RWPE2 (cell line): Measurements from ENCODE around the gene PINK1.

Experiments
- ATAC-seq: fragments of 200-7000 bp; cut with Tn5 transposase; 3 replicates; pipeline ENCODE4 v1.9.1; 2021; ENCODE audit warnings: low read depth
- DNase-seq: peaks from one replicate; pipeline ENCODE4 v3.0.0-alpha.2; 2020; ENCODE audit warnings: low spot score
- H3K27ac ChIP-seq: fragments of 450-650 bp; 2 replicates; pipeline ENCODE4 v1.5.1; 2017; ENCODE audit warnings: mild to moderate bottlenecking; ENCODE audit not compliant: poor library complexity, severe bottlenecking
- H3K27me3 ChIP-seq: fragments of 250-450 bp; sonication (Bioruptor Pico); 2 replicates; pipeline ENCODE4 v1.5.1; 2021; ENCODE audit warnings: mild to moderate bottlenecking, moderate library complexity; ENCODE audit not compliant: insufficient read depth, poor library complexity, severe bottlenecking
- H3K36me3 ChIP-seq: fragments of 250-450 bp; sonication (Bioruptor Pico); 2 replicates; pipeline ENCODE4 v1.5.1; 2020; ENCODE audit warnings: low read depth, mild to moderate bottlenecking, moderate library complexity
- H3K4me1 ChIP-seq: fragments of 250-450 bp; sonication (Bioruptor Pico); 2 replicates; pipeline ENCODE4 v1.5.1; 2021; ENCODE audit warnings: mild to moderate bottlenecking, moderate library complexity; ENCODE audit not compliant: insufficient read depth, poor library complexity, severe bottlenecking
- H3K4me3 ChIP-seq: fragments of 250-450 bp; sonication (Bioruptor Pico); 2 replicates; pipeline ENCODE4 v1.5.1; 2021; ENCODE audit warnings: mild to moderate bottlenecking, moderate library complexity; ENCODE audit not compliant: severe bottlenecking
- H3K9me3 ChIP-seq: fragments of 250-450 bp; sonication (Bioruptor Pico); 2 replicates; pipeline ENCODE4 v1.5.1; 2021; ENCODE audit warnings: mild to moderate bottlenecking, moderate library complexity; ENCODE audit not compliant: severe bottlenecking
- TF ChIP-seq, protein P1 (sequence below): fragments of 450-650 bp; IDR thresholded peaks from one replicate; pipeline ENCODE4 v1.5.1; 2017; ENCODE audit warnings: mild to moderate bottlenecking, moderate library complexity; ENCODE audit not compliant: poor library complexity, severe bottlenecking

Gene PINK1

DNA sequence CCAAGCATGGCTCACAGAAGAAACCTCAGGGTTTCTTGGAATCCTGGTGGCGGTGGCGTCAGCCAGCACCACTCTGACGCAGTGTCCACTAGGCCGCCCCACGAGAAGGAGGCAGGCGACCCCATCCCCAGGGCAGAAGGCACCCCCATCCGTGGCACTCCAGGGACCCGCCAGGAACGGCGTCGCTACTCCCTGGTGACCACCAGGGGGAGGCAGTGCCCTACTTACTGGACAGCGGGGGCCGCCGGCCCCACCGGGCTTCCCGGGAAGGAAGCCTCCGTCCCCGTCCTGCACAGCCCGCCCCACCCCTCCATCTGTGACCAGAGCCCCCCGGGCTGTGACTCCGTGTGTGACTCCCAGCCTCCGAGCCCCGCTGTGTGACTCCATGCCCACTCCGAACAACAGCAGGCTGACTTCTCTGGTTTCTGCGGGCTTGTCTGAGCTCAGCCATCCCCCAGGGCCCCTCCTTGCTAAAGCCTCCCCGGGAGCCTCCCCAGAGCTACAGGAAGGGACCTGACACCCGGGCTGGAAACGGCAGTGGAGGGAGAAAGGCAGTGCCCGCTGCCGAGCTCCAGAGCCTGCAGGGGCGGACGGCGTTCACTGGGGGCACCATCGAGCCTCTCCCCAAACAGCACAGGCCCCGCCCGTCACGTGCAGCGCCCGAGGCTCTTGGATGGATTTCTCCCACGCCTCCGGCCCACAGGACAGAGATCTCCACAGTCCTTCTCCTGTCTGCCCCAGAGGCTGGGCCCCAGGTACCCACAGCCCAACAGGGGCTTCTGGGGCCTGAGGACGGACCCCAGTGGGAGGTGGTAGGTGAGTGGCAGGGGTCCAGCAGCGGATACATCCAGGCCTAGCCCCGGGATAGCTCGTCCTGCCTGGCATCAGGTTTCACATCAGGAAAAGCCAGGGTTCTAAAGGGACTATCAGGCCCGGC lies 63.4 kb downstream of the PINK1 start:
- Histone ChIP-seq H3K36me3 (no peaks in the 10 kb centered on the region), H3K27ac (peak overlapping the region; percentile 57), H3K27me3 (no peaks in the 10 kb centered on the region), H3K4me3 (peak overlapping the region; percentile 33), H3K9me3 (no peaks in the 10 kb centered on the region), H3K4me1 (peaks cover 16% of the 10 kb centered on the region)
- TF ChIP-seq, protein P1, sequence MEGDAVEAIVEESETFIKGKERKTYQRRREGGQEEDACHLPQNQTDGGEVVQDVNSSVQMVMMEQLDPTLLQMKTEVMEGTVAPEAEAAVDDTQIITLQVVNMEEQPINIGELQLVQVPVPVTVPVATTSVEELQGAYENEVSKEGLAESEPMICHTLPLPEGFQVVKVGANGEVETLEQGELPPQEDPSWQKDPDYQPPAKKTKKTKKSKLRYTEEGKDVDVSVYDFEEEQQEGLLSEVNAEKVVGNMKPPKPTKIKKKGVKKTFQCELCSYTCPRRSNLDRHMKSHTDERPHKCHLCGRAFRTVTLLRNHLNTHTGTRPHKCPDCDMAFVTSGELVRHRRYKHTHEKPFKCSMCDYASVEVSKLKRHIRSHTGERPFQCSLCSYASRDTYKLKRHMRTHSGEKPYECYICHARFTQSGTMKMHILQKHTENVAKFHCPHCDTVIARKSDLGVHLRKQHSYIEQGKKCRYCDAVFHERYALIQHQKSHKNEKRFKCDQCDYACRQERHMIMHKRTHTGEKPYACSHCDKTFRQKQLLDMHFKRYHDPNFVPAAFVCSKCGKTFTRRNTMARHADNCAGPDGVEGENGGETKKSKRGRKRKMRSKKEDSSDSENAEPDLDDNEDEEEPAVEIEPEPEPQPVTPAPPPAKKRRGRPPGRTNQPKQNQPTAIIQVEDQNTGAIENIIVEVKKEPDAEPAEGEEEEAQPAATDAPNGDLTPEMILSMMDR, result peak; percentile 97
- ATAC-seq (peak; percentile 92), DNase-seq (peak; percentile 93)

DNA sequence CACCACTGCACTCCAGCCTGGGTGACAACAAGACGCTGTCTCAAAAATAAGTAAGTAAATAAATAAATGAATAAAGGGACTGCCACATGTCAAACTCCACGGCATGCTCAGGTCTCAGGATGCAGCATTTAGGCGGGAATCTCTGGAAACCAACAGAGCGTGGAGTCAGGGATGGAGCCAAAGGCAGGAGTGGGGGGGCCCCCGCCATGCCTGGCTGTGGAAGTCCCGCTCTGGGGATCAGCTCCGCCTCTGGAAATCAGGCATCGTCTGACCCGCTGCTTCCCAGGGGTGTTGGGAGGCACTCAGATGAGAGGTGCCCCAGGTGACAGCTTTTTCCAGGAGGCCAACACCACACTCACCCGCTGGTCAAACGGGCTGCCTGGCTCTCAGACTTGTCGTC lies 64.3 kb downstream of the PINK1 start:
- Histone ChIP-seq H3K27me3 (no peaks in the 10 kb centered on the region), H3K4me1 (peaks cover 16% of the 10 kb centered on the region), H3K4me3 (no peak overlapping the region), H3K27ac (peak overlapping the region; percentile 57), H3K9me3 (no peaks in the 10 kb centered on the region), H3K36me3 (no peaks in the 10 kb centered on the region)
- no peak for ATAC-seq
- no peak for DNase-seq
- TF ChIP-seq, protein P1, result no peak

DNA sequence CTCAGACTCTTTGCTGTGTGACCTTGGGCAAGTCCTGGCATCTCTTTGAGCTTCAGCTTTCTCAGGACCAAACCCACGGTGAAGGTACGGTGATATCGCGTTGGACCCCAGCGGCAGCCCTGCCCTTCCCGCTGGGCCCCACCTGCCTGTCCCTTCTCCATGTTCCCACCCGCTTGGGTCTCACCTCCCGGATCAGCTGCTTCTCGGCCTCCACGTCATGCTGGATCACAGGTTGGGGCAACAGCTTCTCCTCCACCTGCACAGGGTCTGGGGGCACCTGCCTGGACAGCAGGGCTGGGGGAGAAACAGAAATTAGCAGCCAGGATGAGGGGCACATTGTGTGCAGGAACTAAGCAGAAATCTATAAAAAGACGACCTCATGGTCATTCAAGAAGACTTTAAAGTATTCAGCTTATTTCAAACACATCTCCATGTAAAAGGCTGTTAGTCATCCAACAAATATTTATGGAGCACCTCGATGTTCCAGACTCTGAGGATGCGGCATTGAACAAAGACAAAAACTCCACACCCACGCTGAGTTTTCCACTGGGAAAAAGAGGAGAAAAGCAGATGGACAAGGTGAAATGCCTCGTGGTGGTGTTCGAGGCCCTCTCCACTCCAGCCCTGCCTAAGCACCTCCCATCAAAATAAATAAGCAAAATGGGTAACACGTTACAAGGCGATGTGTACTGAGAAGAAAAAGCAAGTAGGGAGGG lies 65.1 kb downstream of the PINK1 start:
- no peaks in the 10 kb centered on the region for H3K9me3 ChIP-seq
- H3K27ac ChIP-seq, result peak overlapping the region; percentile 57
- no peaks in the 10 kb centered on the region for H3K27me3 ChIP-seq
- DNase-seq (no peak), ATAC-seq (peak; percentile 31; the same call in 1 of the 3 replicates)
- peaks cover 16% of the 10 kb centered on the region for H3K4me1 ChIP-seq
- H3K4me3 ChIP-seq, result no peak overlapping the region
- H3K36me3 ChIP-seq, result no peaks in the 10 kb centered on the region
- TF ChIP-seq, protein P1, result no peak

DNA sequence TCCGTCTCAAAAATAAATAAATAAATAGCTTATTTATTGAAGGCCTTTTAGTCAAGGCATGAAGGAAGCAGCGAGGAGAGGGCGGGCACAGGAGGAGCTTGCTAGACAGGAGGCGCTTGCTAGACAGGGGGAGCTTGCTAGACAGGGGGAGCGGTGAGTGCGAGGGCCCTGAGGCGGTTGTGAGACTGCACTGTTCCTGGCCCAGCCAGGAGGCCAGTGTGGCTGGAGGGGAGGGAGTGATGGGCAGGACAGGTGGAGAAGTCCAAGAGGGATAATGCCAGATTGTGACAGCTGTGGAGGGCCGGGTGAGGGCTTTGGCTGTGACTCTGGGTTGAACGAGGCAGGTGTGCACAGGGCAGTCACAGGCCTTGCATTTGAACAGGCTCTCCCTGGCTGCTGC lies 66.3 kb downstream of the PINK1 start:
- ATAC-seq (no peak), DNase-seq (no peak)
- Histone ChIP-seq H3K4me1 (peaks cover 16% of the 10 kb centered on the region), H3K27ac (no peak overlapping the region), H3K4me3 (no peak overlapping the region), H3K27me3 (no peaks in the 10 kb centered on the region), H3K9me3 (no peaks in the 10 kb centered on the region), H3K36me3 (no peaks in the 10 kb centered on the region)
- TF ChIP-seq, protein P1, result no peak
